ENCODE measurements around the gene CCKAR. TPM values are rescaled to one million over a fixed set of nuclear protein-coding genes. Genes with fewer than 3 reads are reported as not detected.

The CCKAR gene
- polyA plus RNA-seq, 1 donor (not counting 4 experiments of a cell fraction or from before 2014, with no cell fraction given) = not detected

DNA sequence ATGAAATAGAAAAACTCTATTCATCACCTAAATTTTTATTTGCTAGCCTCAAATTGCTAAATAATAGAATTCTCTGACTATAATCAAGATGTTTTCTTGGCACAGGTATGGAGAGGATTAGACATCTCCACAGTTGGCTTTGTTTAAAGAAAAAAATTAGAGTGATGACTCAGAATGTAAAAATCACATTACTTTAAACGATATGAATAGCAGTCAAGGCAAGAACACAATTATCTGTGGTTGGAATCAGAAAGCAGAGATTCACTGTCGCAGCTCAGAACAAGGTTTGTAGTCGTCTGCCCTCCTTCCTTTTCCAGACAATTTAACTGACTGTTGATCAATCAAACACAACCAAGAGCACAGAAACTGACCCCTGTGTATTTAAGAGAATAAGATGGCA, 32.2 kb upstream of the CCKAR start:
- TF ChIP-seq, protein P1, sequence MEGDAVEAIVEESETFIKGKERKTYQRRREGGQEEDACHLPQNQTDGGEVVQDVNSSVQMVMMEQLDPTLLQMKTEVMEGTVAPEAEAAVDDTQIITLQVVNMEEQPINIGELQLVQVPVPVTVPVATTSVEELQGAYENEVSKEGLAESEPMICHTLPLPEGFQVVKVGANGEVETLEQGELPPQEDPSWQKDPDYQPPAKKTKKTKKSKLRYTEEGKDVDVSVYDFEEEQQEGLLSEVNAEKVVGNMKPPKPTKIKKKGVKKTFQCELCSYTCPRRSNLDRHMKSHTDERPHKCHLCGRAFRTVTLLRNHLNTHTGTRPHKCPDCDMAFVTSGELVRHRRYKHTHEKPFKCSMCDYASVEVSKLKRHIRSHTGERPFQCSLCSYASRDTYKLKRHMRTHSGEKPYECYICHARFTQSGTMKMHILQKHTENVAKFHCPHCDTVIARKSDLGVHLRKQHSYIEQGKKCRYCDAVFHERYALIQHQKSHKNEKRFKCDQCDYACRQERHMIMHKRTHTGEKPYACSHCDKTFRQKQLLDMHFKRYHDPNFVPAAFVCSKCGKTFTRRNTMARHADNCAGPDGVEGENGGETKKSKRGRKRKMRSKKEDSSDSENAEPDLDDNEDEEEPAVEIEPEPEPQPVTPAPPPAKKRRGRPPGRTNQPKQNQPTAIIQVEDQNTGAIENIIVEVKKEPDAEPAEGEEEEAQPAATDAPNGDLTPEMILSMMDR (optimal IDR thresholded peaks at IDR 0.05 in 1 of 3, IDR thresholded peaks at IDR 0.05 in 1 of 3, conservative IDR thresholded peaks at IDR 0.05 in 1 of 3; ENCODE audit: extremely low read depth in 1 of 3, insufficient read depth in 2 of 3, low read length in 3 of 3) = no peak
- TF ChIP-seq EZH2 (IDR thresholded peaks at IDR 0.05; ENCODE audit: low read length) = no peak
- H3K9ac ChIP-seq (ENCODE audit: control insufficient read depth, extremely low read depth, insufficient read depth, low read length) = no peak overlapping the region
- no peaks in the 10 kb centered on the region for H3K27me3 ChIP-seq (ENCODE audit: control insufficient read depth, extremely low read depth, insufficient read depth, low read length)
- no peaks in the 10 kb centered on the region for H3K79me2 ChIP-seq (ENCODE audit: control insufficient read depth, insufficient read depth, low read length)
- DNase-seq (ENCODE audit: low read depth, low spot score) (no peak), FAIRE-seq (peak; percentile 20)
- no peak overlapping the region for H3K4me2 ChIP-seq (ENCODE audit: control insufficient read depth, extremely low read depth, insufficient read depth, low read depth, low read length)
- no peak overlapping the region for H3K4me3 ChIP-seq (ENCODE audit: control insufficient read depth in 2 of 3, extremely low read depth in 1 of 3, insufficient read depth in 2 of 3, low read depth in 1 of 3, low read length in 3 of 3)
- H4K20me1 ChIP-seq (ENCODE audit: control insufficient read depth, extremely low read depth, insufficient read depth, low read length) = no peaks in the 10 kb centered on the region
- no peak overlapping the region for H2AFZ ChIP-seq (ENCODE audit: control insufficient read depth, low read length)
- no peaks in the 10 kb centered on the region for H3K9me1 ChIP-seq (ENCODE audit: control insufficient read depth, extremely low read depth, insufficient read depth, low read length)
- dilution Hi-C loops (cut with MboI; ENCODE audit: extremely low pct_ligation_motif_present, low sequenced_read_pairs) = no loop called here
- H3K36me3 ChIP-seq (ENCODE audit: control insufficient read depth in 2 of 2, extremely low read depth in 1 of 2, insufficient read depth in 2 of 2, low read length in 2 of 2) = no peaks in the 10 kb centered on the region
- no peaks in the 10 kb centered on the region for H3K9me3 ChIP-seq (ENCODE audit: control insufficient read depth, low read depth, low read length)
- H3K4me1 ChIP-seq (ENCODE audit: control insufficient read depth, extremely low read depth, insufficient read depth, low read length) = peaks cover 5% of the 10 kb centered on the region
- H3K27ac ChIP-seq (ENCODE audit: control insufficient read depth, insufficient read depth, low read length) = no peak overlapping the region

DNA sequence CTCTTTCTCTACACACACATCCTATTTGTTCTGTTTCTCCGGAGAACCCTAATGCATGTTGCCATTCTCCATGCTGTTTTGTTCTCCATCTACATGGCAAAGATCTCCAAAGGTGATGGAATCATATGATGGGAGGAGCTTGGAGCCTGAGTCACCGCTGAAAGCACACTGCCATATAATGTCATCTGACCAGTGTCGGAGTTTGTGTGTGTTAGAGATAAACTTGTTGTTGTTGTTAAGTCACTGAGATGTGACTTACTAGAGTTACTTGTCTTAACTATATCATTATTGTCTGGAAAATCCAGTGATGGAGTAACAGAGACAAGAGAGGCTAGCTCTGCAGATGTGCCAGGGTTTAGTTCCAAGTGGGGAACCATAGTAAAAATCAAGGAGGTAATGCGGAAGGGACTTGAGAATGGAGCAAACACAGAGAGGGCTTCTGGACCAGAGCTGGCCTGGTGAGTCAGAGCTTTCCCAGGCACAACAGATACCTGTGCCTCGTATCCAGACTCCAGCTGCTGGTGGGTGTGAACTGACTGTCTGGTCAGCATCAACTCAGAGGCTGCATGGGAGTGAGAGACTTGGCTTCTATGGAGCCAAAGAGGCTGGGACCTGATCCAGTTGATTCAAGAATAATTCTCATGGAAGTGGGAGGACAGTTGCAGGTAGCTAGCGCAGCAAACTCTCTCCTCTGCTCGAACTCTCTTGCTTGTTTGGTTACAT, 30.6 kb upstream of the CCKAR start:
- Histone ChIP-seq H3K4me3 (ENCODE audit: control insufficient read depth in 2 of 3, extremely low read depth in 1 of 3, insufficient read depth in 2 of 3, low read depth in 1 of 3, low read length in 3 of 3) (no peak overlapping the region), H3K27me3 (ENCODE audit: control insufficient read depth, extremely low read depth, insufficient read depth, low read length) (no peaks in the 10 kb centered on the region), H3K9me1 (ENCODE audit: control insufficient read depth, extremely low read depth, insufficient read depth, low read length) (no peaks in the 10 kb centered on the region), H2AFZ (ENCODE audit: control insufficient read depth, low read length) (no peak overlapping the region), H3K9ac (ENCODE audit: control insufficient read depth, extremely low read depth, insufficient read depth, low read length) (no peak overlapping the region), H3K79me2 (ENCODE audit: control insufficient read depth, insufficient read depth, low read length) (no peaks in the 10 kb centered on the region), H3K4me1 (ENCODE audit: control insufficient read depth, extremely low read depth, insufficient read depth, low read length) (peaks cover 5% of the 10 kb centered on the region), H4K20me1 (ENCODE audit: control insufficient read depth, extremely low read depth, insufficient read depth, low read length) (no peaks in the 10 kb centered on the region), H3K9me3 (ENCODE audit: control insufficient read depth, low read depth, low read length) (no peaks in the 10 kb centered on the region), H3K36me3 (ENCODE audit: control insufficient read depth in 2 of 2, extremely low read depth in 1 of 2, insufficient read depth in 2 of 2, low read length in 2 of 2) (no peaks in the 10 kb centered on the region), H3K4me2 (ENCODE audit: control insufficient read depth, extremely low read depth, insufficient read depth, low read depth, low read length) (no peak overlapping the region), H3K27ac (ENCODE audit: control insufficient read depth, insufficient read depth, low read length) (no peak overlapping the region)
- FAIRE-seq = no peak
- no peak for TF ChIP-seq EZH2 (IDR thresholded peaks at IDR 0.05; ENCODE audit: low read length)
- TF ChIP-seq, protein P1 (optimal IDR thresholded peaks at IDR 0.05 in 1 of 3, IDR thresholded peaks at IDR 0.05 in 1 of 3, conservative IDR thresholded peaks at IDR 0.05 in 1 of 3; ENCODE audit: extremely low read depth in 1 of 3, insufficient read depth in 2 of 3, low read length in 3 of 3) = no peak
- DNase-seq (ENCODE audit: low read depth, low spot score) = no peak
- dilution Hi-C loops (cut with MboI; ENCODE audit: extremely low pct_ligation_motif_present, low sequenced_read_pairs) = no loop called here
